GM18870 (cell line): ENCODE measurements around the gene ANKRD13B.

Experiments
- ATAC-seq: cut with Tn5 transposase; IDR thresholded peaks from one replicate; pipeline ENCODE4 v1.9.1; 2021; ENCODE audit warnings: moderate library complexity; ENCODE audit not compliant: unreplicated experiment

Gene ANKRD13B

DNA sequence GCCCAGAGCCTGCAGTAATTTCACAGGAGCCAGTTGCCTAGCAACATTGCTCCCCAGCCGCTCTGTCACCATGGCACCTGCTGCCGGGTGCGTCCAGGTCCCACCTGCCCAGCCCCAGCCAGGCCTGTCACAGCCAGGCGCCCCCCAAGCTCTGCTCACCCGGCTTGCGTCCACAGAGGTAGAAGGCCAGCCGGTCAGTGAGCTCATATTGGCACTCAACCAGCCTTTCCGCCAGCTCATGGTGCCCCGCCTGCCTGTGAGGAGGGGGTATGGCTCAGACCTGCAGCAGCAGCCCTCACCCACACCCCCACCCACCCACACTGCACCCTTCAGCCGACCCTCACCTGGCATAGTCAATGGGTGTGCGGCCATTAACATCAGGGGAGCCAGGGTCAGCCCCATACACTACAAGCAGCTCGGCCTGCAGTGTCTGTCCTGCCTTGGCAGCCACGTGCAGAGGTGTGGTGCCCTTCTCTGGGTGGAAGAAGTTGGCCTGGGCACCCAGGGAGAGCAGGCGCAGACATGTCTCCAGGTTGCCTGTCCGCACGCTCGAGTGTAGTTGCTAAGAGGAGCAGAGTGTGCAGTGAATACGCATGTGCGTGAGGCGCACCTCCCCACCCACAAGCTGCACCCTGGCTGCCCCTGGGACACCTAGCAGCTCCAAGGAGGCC is 11.2 kb upstream of the ANKRD13B start:
- no peak for ATAC-seq

DNA sequence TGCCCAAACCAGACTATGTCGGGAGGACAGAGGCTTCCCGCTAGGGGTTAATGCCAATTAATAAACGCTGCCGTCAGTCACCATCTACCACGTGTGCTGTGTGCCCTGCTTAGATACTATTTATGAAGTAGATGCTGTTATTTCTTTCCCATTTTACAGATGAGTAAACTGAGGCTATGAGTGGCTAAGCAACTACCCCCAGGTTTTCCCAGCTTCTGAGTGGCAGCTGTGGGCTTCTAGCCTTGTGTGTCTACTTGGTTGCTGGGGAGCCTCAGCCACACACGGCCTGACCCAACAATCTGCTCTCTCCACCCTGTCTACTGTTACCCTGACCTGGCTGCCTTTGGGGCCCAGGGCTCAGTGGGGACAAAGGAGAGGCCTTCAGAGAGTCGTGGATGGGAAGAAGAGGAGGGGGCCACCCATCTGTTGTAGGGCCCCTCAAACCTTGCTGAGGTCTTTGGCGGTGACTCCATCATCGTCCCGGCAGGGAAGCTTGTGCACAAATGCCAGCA is 10.6 kb upstream of the ANKRD13B start:
- ATAC-seq: no peak

DNA sequence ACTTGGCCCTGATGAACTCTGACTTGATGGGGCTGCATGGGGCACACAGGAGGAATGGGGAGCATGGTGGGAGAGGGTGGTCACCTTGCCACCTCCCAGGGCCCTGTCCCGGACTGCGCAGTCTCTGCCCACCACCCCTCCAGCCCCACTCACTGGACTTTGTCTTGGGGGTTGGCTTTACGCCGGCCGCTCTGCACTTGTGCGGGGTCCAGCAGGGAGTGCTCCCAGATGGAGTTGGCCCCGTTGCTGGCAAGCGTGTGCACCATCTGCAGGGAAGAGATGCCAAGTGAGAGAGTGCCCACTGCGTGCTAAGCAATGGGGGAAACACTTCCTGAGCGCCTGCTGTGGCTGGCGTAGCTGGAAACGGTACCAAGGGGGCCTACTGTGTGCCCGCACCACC is 10.2 kb upstream of the ANKRD13B start:
- no peak for ATAC-seq

DNA sequence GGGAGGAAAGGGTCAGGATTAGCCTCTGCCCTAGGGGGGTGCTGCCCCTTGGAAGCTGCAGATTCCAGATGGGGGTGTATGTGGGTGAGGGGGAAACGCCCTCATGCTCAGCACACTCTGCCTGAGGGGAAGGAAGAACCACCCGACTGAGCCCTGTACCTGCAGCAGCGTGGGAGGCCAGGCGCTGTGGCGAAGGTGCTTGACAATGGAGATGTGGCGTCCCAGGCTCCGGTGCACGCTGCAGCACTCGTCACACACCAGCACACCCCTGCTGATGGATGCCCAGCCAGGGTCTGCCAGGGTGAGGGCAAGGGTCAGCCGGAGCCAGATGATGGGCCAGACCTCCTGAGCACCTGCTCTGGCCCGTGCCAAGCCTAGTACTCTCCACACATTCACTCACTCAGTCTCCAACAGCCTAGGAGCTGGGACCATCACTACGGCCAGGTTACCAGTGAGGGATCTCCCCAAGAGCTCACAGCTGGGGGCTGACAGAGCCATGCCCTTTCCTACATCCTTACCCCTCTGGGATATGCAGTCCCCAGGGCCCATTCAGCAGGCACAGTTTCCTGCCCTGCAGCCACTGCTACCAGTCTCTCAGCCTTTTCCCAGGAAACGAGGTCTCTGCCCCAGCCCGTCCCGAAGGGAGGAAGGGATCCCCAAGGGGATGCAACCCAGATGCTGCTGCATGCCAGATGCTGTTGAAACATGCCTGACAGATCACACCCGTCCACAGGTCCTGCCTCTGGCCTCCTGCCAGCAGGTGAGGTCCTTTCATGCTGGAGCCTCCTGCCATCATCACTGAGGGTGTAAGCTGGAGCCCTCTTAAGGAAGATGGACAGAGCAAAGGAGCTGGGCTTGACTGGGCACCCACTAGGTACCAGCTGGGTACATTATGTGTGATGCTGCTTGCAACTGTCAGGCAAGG is 9.3 kb upstream of the ANKRD13B start:
- ATAC-seq: no peak

DNA sequence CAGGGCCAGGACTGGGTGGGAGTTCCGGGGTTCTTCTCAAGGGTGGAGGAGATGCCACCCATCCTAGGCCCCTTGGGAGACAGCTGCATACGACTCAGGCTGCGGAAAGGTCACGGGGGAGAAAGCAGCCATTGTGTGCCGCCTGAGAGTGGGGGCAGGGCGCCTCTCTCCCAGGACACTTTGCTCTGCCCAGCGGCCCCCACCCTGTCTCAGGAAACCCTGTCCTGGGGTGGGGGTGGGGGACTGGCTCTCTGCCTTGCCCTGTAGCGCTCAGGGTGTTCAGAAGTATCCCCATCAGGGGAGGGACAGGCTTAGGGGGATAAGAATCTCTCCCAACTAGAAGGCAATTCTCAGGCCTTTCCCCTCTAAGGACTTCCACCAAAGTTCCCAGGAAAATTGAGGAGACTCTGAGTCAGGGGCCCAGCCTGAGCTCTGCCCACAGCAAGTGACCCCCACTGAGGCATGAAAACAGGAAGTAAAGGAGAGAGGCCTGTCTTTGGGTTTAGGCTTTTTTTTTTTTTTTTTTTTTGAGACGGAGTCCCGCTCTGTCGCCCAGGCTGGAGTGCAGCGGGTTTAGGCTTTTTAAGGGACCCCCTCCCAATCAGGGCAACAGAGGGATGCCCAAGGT is 8.4 kb upstream of the ANKRD13B start:
- ATAC-seq: no peak

DNA sequence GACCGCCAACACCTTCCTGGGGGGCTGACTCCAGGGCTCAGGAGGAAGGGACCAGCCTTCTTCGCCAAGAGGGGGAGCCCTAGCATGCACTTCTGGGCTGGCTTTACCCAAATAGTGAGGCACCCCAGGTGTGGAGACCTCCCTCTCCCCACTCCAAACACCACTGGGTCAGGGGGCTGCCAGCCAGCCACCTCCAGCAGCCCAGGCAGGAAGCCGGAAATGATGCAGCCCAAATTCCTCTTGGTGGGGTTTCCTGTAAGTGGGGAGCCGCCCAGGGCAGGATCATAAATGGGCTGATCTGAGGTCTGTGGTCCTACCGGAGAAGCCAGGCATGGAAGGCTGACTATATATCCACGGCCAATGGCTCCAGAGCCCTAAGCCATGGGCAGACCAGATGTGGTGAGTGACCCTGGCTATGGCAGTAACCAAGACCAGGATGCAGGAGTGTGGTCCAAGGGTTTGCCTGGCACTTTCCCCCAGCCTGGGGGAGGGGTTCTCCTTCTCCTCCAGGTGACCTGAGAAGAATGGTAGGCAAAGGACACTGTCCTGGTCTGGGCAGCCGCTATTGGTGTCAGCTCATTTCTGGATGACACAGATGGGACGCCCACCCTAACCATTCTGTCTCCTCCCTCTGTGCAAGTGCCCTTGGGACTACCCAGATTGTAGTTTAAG is 7.7 kb upstream of the ANKRD13B start:
- ATAC-seq: no peak

DNA sequence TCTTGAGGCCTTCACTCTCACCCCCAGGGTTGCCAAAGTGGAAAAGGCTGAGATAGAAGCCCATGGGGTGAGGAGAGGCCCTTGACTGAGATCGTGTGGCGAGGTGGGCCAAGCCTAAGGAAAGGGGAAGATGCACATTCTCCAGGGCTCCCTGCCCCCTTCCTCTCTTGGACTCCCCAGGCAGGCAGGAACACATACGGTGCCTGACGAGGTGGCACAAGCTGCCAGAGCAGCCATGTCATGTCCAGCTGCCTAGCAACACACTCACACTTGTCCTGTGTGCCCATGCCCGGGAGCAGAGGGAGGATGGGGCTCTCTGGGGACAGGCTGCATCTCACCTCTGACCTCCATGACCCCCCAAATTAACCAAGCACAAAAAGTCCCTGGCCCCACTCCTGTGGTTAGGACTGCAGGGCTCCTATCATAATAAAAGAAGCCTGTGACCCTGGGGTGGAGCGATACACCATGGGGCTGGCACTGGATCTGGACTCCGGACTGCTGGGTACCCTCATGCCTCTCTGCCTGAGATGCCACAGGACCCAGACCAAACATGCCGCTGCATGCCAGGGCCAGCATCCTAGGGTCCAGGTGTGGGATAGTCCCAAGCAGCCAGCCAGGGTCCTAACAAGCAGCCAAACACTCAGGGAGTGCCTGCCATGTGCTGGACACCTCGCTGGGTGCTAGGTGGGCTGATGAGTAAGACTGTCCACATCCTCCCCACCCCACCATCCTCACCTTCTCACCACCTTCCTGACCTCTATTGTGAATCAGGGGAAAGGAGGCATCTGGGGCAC is 6.1 kb upstream of the ANKRD13B start:
- no peak for ATAC-seq

DNA sequence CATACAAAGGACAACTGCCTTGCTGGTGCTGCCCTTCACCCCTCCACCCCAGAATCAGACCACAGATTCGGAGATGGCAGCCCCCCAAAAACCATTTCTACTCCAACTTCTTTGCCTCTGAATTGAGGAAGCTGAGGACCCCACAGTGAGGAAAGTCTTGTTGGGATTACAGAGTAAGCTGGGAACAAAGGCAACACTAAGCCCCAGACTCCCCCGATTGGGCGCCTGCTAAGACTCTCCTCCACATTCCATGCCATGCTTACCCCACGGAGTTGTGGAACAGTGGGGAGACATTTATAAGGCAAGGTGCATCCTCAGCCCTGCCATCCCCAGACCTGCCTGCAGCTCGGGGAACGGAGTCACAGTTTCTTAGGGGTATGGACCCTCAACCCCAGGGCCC is 5.3 kb upstream of the ANKRD13B start:
- no peak for ATAC-seq

DNA sequence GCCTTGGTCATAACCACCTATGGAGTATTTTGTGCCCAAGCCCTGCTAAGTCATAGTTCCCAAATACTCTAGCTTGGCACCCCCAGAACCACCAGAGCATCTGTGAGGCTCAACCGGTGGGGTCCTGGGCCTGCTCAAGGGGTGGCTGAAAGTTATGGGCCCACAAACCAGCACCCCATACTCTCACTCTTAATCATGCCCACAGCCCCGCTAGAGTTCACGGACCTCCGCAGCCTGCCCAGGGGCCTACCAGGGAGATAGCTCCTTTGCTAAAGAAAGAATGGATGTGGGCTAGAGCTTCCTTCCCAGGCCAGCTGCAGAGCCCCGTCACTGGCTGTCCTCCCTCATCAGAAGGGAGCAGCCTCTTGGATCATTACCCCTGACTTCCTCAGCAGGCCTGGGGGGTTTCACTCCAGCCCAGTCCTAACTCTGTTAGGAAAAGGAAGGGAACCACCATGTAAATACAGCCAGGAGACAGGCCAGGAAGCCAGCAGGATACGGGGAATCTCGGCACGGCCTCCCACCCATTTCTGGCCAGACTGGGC is 4.8 kb upstream of the ANKRD13B start:
- no peak for ATAC-seq

DNA sequence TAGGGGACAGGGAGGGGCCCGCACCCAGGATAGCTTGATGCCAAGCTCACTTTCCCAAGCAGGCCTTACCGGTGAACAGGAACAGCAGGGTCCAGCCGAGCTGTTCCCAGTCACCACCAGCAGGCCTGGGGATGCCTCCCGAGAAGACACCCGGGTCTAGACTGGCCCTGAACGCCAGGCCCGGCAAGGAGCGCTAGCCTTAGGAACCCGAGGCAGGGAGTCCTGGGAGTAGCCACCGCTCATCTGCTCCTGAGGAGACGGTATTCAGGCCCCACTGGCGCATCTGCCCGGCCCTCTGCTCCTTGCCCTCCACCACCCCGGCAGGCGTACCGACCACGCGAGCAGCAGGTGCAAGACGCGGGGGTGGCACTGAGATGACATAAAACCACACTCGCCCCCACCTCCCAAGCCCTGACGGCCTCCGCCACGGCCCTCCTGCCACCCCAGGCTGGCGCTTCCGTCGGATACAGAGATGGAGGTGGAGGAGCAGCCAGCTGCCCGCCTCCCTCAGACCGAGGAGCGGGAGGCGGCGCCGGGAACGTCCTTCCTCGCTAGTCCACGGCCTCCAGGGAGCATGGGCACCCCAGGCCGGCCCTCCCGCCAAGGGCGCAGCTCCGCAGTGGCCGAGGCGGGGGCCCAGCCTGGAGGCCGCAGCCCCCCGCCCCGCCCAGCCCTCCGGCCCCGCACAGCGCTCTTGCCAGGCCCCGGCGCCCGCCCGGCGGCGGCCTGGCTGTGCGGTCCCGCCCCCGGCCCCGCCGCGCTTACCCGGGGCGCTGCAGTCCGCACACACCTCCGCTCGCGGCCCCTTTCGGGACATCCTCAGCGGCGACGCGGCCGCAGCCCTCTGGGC is 4.1 kb upstream of the ANKRD13B start:
- ATAC-seq: no peak

DNA sequence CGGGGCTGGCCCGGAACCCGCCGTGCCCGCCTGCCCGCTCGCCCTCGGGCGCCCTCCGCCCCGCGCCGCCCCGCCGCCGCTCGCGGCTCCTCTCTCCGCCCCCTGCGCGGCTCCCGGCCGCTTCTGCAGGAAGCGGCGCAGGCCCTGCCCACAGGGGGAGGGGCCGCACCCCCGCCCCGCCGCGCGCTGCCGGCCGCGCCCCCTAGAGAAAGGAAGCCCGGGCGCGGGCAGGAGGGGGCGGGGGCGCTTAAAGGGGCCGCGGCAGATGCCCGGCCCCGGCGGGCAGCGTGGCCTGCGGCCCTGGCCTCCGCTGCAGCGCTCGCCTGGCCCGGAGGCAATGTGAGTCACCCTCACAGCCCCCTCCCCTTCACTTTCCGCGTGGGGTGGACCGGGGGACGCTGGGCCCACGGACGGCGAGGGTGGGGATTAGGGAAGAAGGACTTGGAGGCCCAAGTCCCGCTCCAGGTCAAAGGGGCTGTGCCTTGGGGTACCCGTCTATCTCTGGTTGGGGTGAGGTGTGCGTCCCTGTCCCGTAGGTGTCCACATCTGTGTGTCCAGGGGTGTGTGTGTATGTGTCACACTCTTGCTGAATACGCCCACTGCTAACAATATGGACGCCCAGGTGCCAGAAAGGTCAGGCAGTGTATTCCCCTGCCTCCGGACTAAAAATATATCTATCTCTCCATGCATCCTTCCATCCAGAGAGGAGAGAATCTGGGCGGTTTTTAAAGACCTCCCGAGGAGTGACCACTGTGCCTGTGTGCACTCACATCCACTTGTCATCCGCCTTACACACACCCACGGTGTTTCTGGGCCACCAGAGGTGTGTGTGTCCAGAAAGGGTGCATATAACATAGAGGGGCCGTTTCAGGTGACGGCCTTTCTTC is 3.2 kb upstream of the ANKRD13B start, which contains the start of gene GIT1:
Gene GIT1 (minus strand): TSS at position 125 of the 887 bp plus-strand sequence. CDS start 270 bp downstream, outside the sequence.
- no peak for ATAC-seq

DNA sequence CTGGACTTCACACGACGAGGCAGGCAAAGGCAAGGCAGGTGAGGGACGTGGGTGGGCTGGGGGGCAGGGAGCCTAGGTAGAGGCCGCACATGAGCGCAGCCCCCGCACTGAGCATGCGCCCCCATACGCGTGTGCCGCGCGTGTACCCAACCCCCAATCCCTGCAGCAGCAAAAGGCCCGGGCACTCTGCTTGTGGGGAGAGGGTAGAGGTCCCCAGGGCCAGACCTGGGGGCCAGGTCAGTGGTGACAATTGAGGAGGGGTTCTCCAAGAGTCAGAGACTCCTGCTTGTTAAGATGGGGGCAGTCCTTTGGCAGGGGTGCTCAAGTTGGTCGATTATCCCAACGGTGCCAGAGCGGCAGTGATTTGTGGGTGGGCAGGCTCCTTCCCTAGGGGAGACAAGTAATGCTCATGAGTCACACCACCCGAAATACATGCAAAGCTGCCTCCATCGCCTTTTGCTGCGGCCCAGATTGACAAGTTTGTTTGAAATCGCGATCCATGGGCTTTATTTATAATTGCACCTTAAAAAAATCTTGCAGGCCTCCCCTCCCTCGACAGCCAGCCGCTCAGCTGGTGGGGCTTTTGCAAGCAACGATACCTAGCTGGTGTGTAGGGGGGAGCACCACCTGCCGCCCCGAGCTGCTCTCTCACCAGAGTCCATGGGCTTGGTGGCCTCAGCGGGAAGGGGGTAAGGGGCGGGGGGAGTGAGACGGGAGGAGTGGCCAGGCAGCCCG is 2.4 kb upstream of the ANKRD13B start:
- ATAC-seq: no peak

DNA sequence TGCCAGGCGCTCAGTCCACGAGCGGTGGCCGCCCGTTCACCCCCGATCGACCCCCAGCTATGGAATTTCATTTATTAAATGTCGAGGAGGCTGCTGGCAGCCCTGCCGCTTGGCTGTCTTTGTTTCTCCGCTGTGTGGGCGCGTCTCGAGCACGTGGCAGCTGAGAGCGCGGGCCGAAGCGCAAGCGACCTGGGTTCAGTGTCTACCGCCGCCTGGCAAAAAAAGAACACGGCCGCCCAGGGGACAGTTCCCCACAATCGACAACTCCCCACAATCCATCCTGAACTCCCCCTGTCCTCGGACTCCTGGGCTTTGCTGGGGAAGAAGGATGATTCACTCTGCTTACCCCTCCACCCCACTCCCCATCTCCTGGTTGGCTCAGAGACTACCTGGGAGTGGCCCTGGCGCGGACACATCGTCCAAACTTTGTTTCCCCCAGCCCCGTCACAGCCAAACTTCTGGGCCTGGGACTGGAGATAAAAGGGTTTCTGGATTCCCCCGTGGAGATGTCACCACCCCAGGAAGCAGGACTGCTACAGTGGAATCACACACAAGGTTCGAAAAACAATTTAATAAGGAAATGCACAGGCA is 1.7 kb upstream of the ANKRD13B start:
- ATAC-seq: no peak

DNA sequence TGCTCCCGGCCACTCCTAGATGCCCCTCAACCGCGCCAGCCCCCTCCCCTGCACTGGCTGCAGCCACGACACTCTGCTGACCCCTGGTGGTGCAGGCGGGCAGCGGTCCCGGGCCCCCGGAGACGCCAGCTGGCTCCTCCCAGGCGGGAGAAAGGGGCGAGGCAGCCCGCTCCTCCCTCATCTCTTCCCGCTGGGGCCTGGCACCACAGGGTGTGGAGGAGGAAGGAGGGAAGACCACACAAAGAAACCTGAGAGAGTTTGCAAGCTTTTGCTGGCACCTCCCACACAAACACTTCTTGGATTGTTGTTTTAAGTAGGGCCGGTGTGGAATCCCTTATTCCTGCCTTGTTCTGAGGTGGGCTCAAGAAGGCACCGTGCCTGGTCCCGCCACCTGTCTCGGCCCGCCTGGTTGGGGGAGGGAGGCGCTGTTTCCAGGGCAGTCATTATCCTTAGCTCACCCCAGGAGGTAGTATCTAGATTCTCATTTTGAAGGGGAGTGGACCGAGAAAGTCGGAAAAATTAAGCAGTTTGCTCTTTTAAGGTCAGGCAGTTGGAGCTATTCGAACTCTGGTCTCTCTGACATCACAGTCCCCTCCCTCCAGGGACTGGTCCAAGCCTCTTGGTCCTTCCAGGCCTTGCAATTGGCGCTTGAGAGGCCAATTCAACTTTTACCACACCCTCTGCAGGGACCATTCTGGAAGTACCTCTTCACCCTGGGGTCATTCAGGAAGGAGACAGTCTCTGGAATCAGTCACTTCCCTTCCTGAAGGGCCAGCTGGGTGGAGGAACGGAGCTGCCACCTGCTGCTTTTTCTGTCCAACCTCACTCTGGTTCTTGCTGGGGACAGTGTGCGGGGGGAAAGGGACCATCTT is 959 bp upstream of the ANKRD13B start:
- no peak for ATAC-seq

DNA sequence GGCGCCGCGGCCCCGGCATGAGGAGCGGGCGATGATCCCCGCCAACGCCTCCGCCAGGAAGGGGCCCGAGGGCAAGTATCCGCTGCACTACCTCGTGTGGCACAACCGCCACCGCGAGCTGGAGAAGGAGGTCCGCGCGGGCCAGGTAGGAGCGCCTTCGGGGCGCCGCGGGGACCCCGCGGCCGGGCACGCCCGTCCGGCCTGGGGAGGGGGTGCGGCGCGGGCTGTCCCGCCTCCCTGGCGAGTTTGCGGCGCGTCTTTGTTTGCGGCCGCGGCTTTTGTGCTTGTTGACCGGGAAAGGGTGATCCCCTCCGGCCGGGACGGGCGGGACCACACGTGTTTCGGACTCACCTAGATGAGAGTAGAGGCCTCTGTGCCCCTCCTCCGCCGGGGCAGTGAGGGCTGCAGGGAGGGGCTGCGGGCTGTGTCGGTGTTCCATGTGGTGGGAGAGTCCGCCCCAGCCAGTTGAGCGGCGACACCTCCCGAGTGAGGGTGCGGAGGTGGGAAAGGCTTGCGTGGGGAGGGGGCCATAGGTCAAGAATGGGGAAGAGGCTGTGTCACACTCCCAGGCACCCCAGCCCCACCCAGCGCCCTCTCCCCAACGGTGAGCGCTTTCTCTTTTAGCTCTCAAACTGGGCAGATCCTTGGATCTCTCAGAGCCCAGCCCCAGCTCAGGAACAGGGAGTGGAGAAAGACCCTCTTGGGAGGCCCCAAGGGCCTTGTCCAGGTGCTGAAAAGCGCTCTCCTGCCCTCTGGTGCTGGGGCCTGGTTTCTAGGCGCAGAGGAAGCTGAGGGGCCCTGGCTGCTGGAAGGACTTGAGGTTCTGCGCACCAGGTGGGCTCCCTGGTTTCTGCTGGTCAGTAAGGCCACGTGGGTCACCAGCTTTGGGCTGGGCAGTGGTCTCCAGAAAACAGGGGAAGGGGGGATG is 923 bp downstream of the ANKRD13B start:
- ATAC-seq: no peak
